ENCODE measurements around the gene RBKS. TPM values are rescaled to one million over a fixed set of nuclear protein-coding genes. Genes with fewer than 3 reads are reported as not detected.

The RBKS gene
- total RNA-seq, 1 experiment from 2014 or later: 0.54 TPM

DNA sequence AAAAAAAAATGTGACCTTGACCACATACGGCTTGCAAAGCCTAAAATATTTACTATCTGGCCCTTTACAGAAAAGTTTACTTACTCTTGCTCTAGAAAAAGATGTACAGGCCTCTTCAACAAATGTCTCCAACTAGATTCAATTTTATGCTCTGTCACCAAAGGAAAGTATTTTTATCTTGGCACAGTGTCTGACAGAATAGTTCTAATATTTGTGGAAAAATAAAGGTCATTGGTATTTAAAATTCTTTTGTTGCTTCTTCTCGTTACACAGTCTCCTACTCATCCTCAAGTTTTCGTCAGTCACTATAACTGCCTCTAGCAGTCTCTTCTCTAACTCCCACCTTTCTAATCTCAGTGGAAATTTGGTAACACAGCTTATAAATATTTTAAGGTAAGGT, 1.4 kb downstream of the RBKS start:
- Histone ChIP-seq H3K4me1 (ENCODE audit: insufficient read depth, low read length, poor library complexity, severe bottlenecking) (peaks cover 18% of the 10 kb centered on the region), H3K27me3 (replicated peaks; ENCODE audit: insufficient read depth, low read depth, low read length, poor library complexity) (no peaks in the 10 kb centered on the region), H3K9me3 (ENCODE audit: low read depth, low read length, poor library complexity, severe bottlenecking) (no peaks in the 10 kb centered on the region), H3K27ac (ENCODE audit: low read depth, low read length, poor library complexity, severe bottlenecking) (no peak overlapping the region), H3K36me3 (ENCODE audit: insufficient read depth, low read length, poor library complexity, severe bottlenecking) (no peaks in the 10 kb centered on the region), H3K4me3 (ENCODE audit: low read depth, low read length, poor library complexity, severe bottlenecking) (no peak overlapping the region)
- BruUV-seq (replicated peaks): no TSS peak
- TF ChIP-seq, protein P1, sequence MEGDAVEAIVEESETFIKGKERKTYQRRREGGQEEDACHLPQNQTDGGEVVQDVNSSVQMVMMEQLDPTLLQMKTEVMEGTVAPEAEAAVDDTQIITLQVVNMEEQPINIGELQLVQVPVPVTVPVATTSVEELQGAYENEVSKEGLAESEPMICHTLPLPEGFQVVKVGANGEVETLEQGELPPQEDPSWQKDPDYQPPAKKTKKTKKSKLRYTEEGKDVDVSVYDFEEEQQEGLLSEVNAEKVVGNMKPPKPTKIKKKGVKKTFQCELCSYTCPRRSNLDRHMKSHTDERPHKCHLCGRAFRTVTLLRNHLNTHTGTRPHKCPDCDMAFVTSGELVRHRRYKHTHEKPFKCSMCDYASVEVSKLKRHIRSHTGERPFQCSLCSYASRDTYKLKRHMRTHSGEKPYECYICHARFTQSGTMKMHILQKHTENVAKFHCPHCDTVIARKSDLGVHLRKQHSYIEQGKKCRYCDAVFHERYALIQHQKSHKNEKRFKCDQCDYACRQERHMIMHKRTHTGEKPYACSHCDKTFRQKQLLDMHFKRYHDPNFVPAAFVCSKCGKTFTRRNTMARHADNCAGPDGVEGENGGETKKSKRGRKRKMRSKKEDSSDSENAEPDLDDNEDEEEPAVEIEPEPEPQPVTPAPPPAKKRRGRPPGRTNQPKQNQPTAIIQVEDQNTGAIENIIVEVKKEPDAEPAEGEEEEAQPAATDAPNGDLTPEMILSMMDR (conservative IDR thresholded peaks at IDR 0.05; ENCODE audit: low read depth, low read length): no peak
- no peak for TF ChIP-seq EZH2 (IDR thresholded peaks at IDR 0.05; ENCODE audit: borderline replicate concordance, low read depth, low read length, poor library complexity, severe bottlenecking)
- CTCF ChIA-PET: no interaction called here
- DNase-seq (ENCODE audit: low spot score): no peak
- intact Hi-C loops (cut with micrococcal nuclease; ENCODE audit: unreplicated experiment): loop anchor here (10.0 kb wide), 1 partner anchor 114 kb away; the partner anchor contains the start of gene MRPL33
- POLR2A ChIA-PET (ENCODE audit: low non-redundant PET): no interaction called here

DNA sequence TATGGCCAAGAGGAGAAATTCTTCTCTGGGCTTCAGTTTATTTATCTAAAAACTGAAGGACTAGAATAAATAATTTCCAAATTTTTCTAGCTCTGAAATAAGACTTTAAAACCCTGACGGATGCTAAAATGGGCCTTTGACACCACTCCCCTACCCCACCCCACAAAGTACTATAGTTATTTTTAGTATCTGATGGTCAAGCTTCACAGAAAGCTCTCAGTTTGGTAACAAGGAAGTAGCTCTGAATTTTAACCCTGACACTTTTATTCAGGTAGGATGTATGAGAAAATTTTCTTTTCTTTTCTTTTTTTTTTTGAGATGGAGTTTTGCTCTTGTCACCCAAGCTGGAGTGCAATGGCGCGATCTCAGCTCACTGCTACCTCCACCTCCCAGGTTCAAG, 2.4 kb downstream of the RBKS start:
- POLR2A ChIA-PET (ENCODE audit: low non-redundant PET): interaction anchor here (0.7 kb wide), 1 partner anchor 103 kb away, joined by 3 read pairs; no protein-coding TSS in a partner anchor

DNA sequence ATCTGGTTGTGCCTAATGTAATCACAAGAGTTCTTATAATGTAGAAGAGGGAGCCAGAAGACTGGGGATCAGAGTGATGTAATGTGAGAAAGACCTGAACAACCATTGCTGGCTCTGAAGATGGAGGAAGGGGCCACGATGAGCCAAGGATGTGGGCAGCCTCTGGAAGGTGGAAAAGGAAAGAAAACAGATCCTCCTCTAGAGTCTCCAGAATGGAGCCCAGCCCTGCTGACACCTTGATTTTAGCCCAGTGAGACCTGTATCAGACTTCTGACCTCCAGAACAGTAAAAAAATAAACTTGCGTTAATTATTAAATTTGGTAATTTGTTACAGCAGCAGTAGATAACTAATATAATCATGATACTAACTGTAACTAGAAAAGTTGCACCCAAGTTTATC, 3.1 kb downstream of the RBKS start:
- POLR2A ChIA-PET (ENCODE audit: low non-redundant PET): no interaction called here
- no TSS peak for BruUV-seq (replicated peaks)
- H3K4me3 ChIP-seq (ENCODE audit: low read depth, low read length, poor library complexity, severe bottlenecking): no peak overlapping the region
- CTCF ChIA-PET: no interaction called here
- no peak for DNase-seq (ENCODE audit: low spot score)
- peaks cover 3% of the 10 kb centered on the region for H3K9me3 ChIP-seq (ENCODE audit: low read depth, low read length, poor library complexity, severe bottlenecking)
- no peaks in the 10 kb centered on the region for H3K36me3 ChIP-seq (ENCODE audit: insufficient read depth, low read length, poor library complexity, severe bottlenecking)
- TF ChIP-seq EZH2 (IDR thresholded peaks at IDR 0.05; ENCODE audit: borderline replicate concordance, low read depth, low read length, poor library complexity, severe bottlenecking): no peak
- TF ChIP-seq, protein P1 (conservative IDR thresholded peaks at IDR 0.05; ENCODE audit: low read depth, low read length): no peak
- H3K27me3 ChIP-seq (replicated peaks; ENCODE audit: insufficient read depth, low read depth, low read length, poor library complexity): no peaks in the 10 kb centered on the region
- no peak overlapping the region for H3K27ac ChIP-seq (ENCODE audit: low read depth, low read length, poor library complexity, severe bottlenecking)
- H3K4me1 ChIP-seq (ENCODE audit: insufficient read depth, low read length, poor library complexity, severe bottlenecking): peaks cover 18% of the 10 kb centered on the region
- intact Hi-C loops (cut with micrococcal nuclease; ENCODE audit: unreplicated experiment): loop anchor here (10.0 kb wide), 1 partner anchor 112 kb away; the partner anchor contains the start of gene MRPL33

More for the DNA sequence above, 2.4 kb downstream of the RBKS start:
- H3K9me3 ChIP-seq (ENCODE audit: low read depth, low read length, poor library complexity, severe bottlenecking): no peaks in the 10 kb centered on the region
- no peak for TF ChIP-seq EZH2 (IDR thresholded peaks at IDR 0.05; ENCODE audit: borderline replicate concordance, low read depth, low read length, poor library complexity, severe bottlenecking)
- TF ChIP-seq, protein P1 (conservative IDR thresholded peaks at IDR 0.05; ENCODE audit: low read depth, low read length): no peak
- no peaks in the 10 kb centered on the region for H3K36me3 ChIP-seq (ENCODE audit: insufficient read depth, low read length, poor library complexity, severe bottlenecking)
- no peak overlapping the region for H3K4me3 ChIP-seq (ENCODE audit: low read depth, low read length, poor library complexity, severe bottlenecking)
- CTCF ChIA-PET: no interaction called here
- DNase-seq (ENCODE audit: low spot score): no peak
- no TSS peak for BruUV-seq (replicated peaks)
- H3K27me3 ChIP-seq (replicated peaks; ENCODE audit: insufficient read depth, low read depth, low read length, poor library complexity): no peaks in the 10 kb centered on the region
- intact Hi-C loops (cut with micrococcal nuclease; ENCODE audit: unreplicated experiment): loop anchor here (10.0 kb wide), 1 partner anchor 113 kb away; the partner anchor contains the start of gene MRPL33
- H3K27ac ChIP-seq (ENCODE audit: low read depth, low read length, poor library complexity, severe bottlenecking): no peak overlapping the region
- peaks cover 18% of the 10 kb centered on the region for H3K4me1 ChIP-seq (ENCODE audit: insufficient read depth, low read length, poor library complexity, severe bottlenecking)

All from A673 (cell line).